ENCODE measurements around the gene BCO2.

- TF ChIP-seq POLR2AphosphoS5 (IDR thresholded peaks at IDR 0.05; ENCODE audit: low read depth, low read length) (no peak), REST (IDR thresholded peaks at IDR 0.05; ENCODE audit: insufficient read depth in 1 of 2, low read depth in 2 of 2, low read length in 2 of 2) (no peak)
These were observed 37.4 kb downstream of the BCO2 start for GRCh38 chr11:112212710-112213109.

Measured in PFSK-1 (cell line).